HUES6 (cell line): Measurements from ENCODE around the gene TRIM26.

Source experiments
- H3K27ac ChIP-seq: 2 replicates; pipeline ENCODE4 v1.7.0; 2013; ENCODE audit warnings: low read depth, mild to moderate bottlenecking, low read length, inconsistent platforms
- H3K27me3 ChIP-seq: 2 replicates; pipeline ENCODE4 v1.6.1; 2013; ENCODE audit warnings: low read length; ENCODE audit not compliant: control insufficient read depth, insufficient read depth
- H3K36me3 ChIP-seq: 2 replicates; pipeline ENCODE4 v1.6.1; 2013; ENCODE audit warnings: low read length; ENCODE audit not compliant: control insufficient read depth, insufficient read depth
- H3K4me1 ChIP-seq: 2 replicates; pipeline ENCODE4 v1.6.1; 2013; ENCODE audit warnings: low read length; ENCODE audit not compliant: control insufficient read depth, insufficient read depth
- H3K4me3 ChIP-seq: 2 replicates; pipeline ENCODE4 v1.5.1; 2013; ENCODE audit warnings: low read depth, low read length
- H3K9ac ChIP-seq: one replicate; pipeline ENCODE4 v1.6.1; 2013; ENCODE audit warnings: mild to moderate bottlenecking, low read length
- H3K9me3 ChIP-seq: 2 replicates; pipeline ENCODE4 v1.6.1; 2013; ENCODE audit warnings: low read depth, low read length; ENCODE audit not compliant: control insufficient read depth, insufficient read depth

TRIM26 gene

GRCh38 chr6:30207619-30208295 is 5.4 kb downstream of the TRIM26 start:
- no peaks in the 10 kb centered on the region for H3K36me3 ChIP-seq
- H3K4me3 ChIP-seq, result peak overlapping the region; percentile 13; the same call in 1 of the 2 replicates
- H3K9me3 ChIP-seq, result no peaks in the 10 kb centered on the region
- no peak overlapping the region for H3K27ac ChIP-seq
- H3K9ac ChIP-seq, result no peak overlapping the region
- no peaks in the 10 kb centered on the region for H3K27me3 ChIP-seq
- H3K4me1 ChIP-seq, result peaks cover 60% of the 10 kb centered on the region

- H3K4me3 ChIP-seq, result no peak overlapping the region; the same call in 1 of the 2 replicates
- no peaks in the 10 kb centered on the region for H3K27me3 ChIP-seq
- H3K9ac ChIP-seq, result no peak overlapping the region
- peaks cover 67% of the 10 kb centered on the region for H3K4me1 ChIP-seq
- H3K9me3 ChIP-seq, result no peaks in the 10 kb centered on the region
- no peak overlapping the region for H3K27ac ChIP-seq
- no peaks in the 10 kb centered on the region for H3K36me3 ChIP-seq
These were observed 6.2 kb downstream of the TRIM26 start for GRCh38 chr6:30206799-30207618.

- Histone ChIP-seq H3K9ac (no peak overlapping the region), H3K4me3 (no peak overlapping the region), H3K27ac (no peak overlapping the region), H3K9me3 (no peaks in the 10 kb centered on the region), H3K4me1 (peaks cover 66% of the 10 kb centered on the region), H3K36me3 (no peaks in the 10 kb centered on the region), H3K27me3 (no peaks in the 10 kb centered on the region)
These were observed 7.1 kb downstream of the TRIM26 start for GRCh38 chr6:30206152-30206551.

GRCh38 chr6:30204116-30204515 is 9.1 kb downstream of the TRIM26 start:
- Histone ChIP-seq H3K9ac (no peak overlapping the region), H3K9me3 (no peaks in the 10 kb centered on the region), H3K4me3 (no peak overlapping the region), H3K36me3 (peaks cover 13% of the 10 kb centered on the region), H3K4me1 (peaks cover 71% of the 10 kb centered on the region), H3K27me3 (no peaks in the 10 kb centered on the region), H3K27ac (no peak overlapping the region)

- H3K4me3 ChIP-seq, result peak overlapping the region; percentile 29; the same call in 1 of the 2 replicates
- H3K4me1 ChIP-seq, result peaks cover 55% of the 10 kb centered on the region
- H3K27me3 ChIP-seq, result no peaks in the 10 kb centered on the region
- H3K9me3 ChIP-seq, result no peaks in the 10 kb centered on the region
- 0 out of 2 replicates have a peak overlapping the region, but pooled peaks have one; percentile 43 for H3K27ac ChIP-seq
- H3K9ac ChIP-seq, result no peak overlapping the region
- H3K36me3 ChIP-seq, result peaks cover 31% of the 10 kb centered on the region
These were observed 10.8 kb downstream of the TRIM26 start for GRCh38 chr6:30202366-30202765.

- Histone ChIP-seq H3K27ac (0 out of 2 replicates have a peak overlapping the region, but pooled peaks have one; percentile 29), H3K9ac (no peak overlapping the region), H3K27me3 (no peaks in the 10 kb centered on the region), H3K36me3 (peaks cover 47% of the 10 kb centered on the region), H3K9me3 (no peaks in the 10 kb centered on the region), H3K4me1 (peaks cover 41% of the 10 kb centered on the region), H3K4me3 (no peak overlapping the region)
These were observed 12.5 kb downstream of the TRIM26 start for GRCh38 chr6:30200551-30201281.

GRCh38 chr6:30198166-30199084 is 14.8 kb downstream of the TRIM26 start:
- no peaks in the 10 kb centered on the region for H3K27me3 ChIP-seq
- no peak overlapping the region for H3K27ac ChIP-seq
- no peak overlapping the region for H3K9ac ChIP-seq
- H3K4me1 ChIP-seq, result peaks cover 26% of the 10 kb centered on the region
- H3K36me3 ChIP-seq, result peaks cover 64% of the 10 kb centered on the region
- H3K4me3 ChIP-seq, result no peak overlapping the region
- H3K9me3 ChIP-seq, result no peaks in the 10 kb centered on the region

GRCh38 chr6:30196376-30196775 is 16.8 kb downstream of the TRIM26 start:
- H3K4me3 ChIP-seq, result no peak overlapping the region
- peaks cover 12% of the 10 kb centered on the region for H3K4me1 ChIP-seq
- H3K9ac ChIP-seq, result no peak overlapping the region
- H3K27ac ChIP-seq, result no peak overlapping the region
- H3K27me3 ChIP-seq, result no peaks in the 10 kb centered on the region
- H3K36me3 ChIP-seq, result peaks cover 75% of the 10 kb centered on the region
- no peaks in the 10 kb centered on the region for H3K9me3 ChIP-seq

- H3K9me3 ChIP-seq, result no peaks in the 10 kb centered on the region
- no peak overlapping the region for H3K4me3 ChIP-seq
- peaks cover 78% of the 10 kb centered on the region for H3K36me3 ChIP-seq
- H3K4me1 ChIP-seq, result peaks cover 8% of the 10 kb centered on the region
- no peak overlapping the region for H3K27ac ChIP-seq
- H3K27me3 ChIP-seq, result no peaks in the 10 kb centered on the region
- H3K9ac ChIP-seq, result no peak overlapping the region
These were observed 17.3 kb downstream of the TRIM26 start for GRCh38 chr6:30195951-30196350.
